Mesendoderm (in vitro differentiated cells): ENCODE data around the gene SMYD4.
"Not testable (repeated sequence)": the region's sequence is repeated elsewhere in the genome, so short reads cannot be mapped to it uniquely, and the experiment has no call there.

Experiments used
- DNase-seq: peaks from one replicate; pipeline ENCODE4 v3.0.0; 2013
- H2AK5ac ChIP-seq: 2 replicates; pipeline ENCODE4 v1.6.1; 2013; ENCODE audit warnings: low read length, inconsistent platforms
- H2BK120ac ChIP-seq: 2 replicates; pipeline ENCODE4 v1.6.1; 2013; ENCODE audit warnings: low read depth, mild to moderate bottlenecking, low read length, moderate library complexity, mixed read lengths
- H2BK15ac ChIP-seq: replicated peaks from 2 replicates; pipeline ENCODE4 v1.6.1; 2013; ENCODE audit warnings: low read depth, mild to moderate bottlenecking, moderate library complexity
- H2BK5ac ChIP-seq: 2 replicates; pipeline ENCODE4 v1.6.1; 2013; ENCODE audit warnings: low read length, inconsistent platforms
- H3K18ac ChIP-seq: 2 replicates; pipeline ENCODE4 v1.6.1; 2013; ENCODE audit warnings: mild to moderate bottlenecking, low read length, mixed read lengths
- H3K23ac ChIP-seq: one replicate; pipeline ENCODE4 v1.6.1; 2013; ENCODE audit warnings: low read length
- H3K27ac ChIP-seq: 2 replicates; pipeline ENCODE4 v1.5.1; 2013; ENCODE audit warnings: low read depth, mild to moderate bottlenecking, inconsistent platforms, low read length, moderate library complexity
- H3K27me3 ChIP-seq: 2 replicates; pipeline ENCODE4 v1.6.1; 2013; ENCODE audit warnings: low read length, control low read depth, mild to moderate bottlenecking, inconsistent platforms; ENCODE audit not compliant: insufficient read depth, poor library complexity
- H3K36me3 ChIP-seq: 2 replicates; pipeline ENCODE4 v1.6.1; 2013; ENCODE audit warnings: low read length, inconsistent platforms; ENCODE audit not compliant: control insufficient read depth, insufficient read depth
- H3K4ac ChIP-seq: one replicate; pipeline ENCODE4 v1.6.1; 2013; ENCODE audit warnings: low read depth, mild to moderate bottlenecking, low read length, moderate library complexity
- H3K4me1 ChIP-seq: 2 replicates; pipeline ENCODE4 v1.6.1; 2013; ENCODE audit warnings: low read depth, low read length, inconsistent platforms; ENCODE audit not compliant: control insufficient read depth
- H3K4me2 ChIP-seq: 2 replicates; pipeline ENCODE4 v1.6.1; 2013; ENCODE audit warnings: low read length
- H3K4me3 ChIP-seq: 2 replicates; pipeline ENCODE4 v1.5.1; 2013; ENCODE audit warnings: mild to moderate bottlenecking, low read length
- H3K56ac ChIP-seq: one replicate; pipeline ENCODE4 v1.6.1; 2013; ENCODE audit warnings: low read length
- H3K79me1 ChIP-seq: 2 replicates; pipeline ENCODE4 v1.6.1; 2013; ENCODE audit warnings: low read length, inconsistent platforms
- H3K79me2 ChIP-seq: 2 replicates; pipeline ENCODE4 v1.6.1; 2013; ENCODE audit warnings: mild to moderate bottlenecking, low read length; ENCODE audit not compliant: control insufficient read depth, insufficient read depth
- H3K9ac ChIP-seq: 2 replicates; pipeline ENCODE4 v1.6.1; 2013; ENCODE audit warnings: low read length, inconsistent platforms
- H4K5ac ChIP-seq: one replicate; pipeline ENCODE4 v1.6.1; 2013; ENCODE audit warnings: low read length
- H4K8ac ChIP-seq: one replicate; pipeline ENCODE4 v1.6.1; 2013; ENCODE audit warnings: low read depth, mild to moderate bottlenecking, control low read depth, low read length, moderate library complexity
- WGBS: extraction: QIAGEN DNeasy Blood & Tissue Kit; methylation state at CpG from one replicate; pipeline ENCODE4 v1.1.7; 2013; ENCODE audit warnings: low lambda C conversion rate, missing lambda C conversion rate; ENCODE audit not compliant: insufficient coverage; ENCODE audit errors: extremely low coverage; 5-methylcytosine and 5-hydroxymethylcytosine counted together

SMYD4 gene

DNA sequence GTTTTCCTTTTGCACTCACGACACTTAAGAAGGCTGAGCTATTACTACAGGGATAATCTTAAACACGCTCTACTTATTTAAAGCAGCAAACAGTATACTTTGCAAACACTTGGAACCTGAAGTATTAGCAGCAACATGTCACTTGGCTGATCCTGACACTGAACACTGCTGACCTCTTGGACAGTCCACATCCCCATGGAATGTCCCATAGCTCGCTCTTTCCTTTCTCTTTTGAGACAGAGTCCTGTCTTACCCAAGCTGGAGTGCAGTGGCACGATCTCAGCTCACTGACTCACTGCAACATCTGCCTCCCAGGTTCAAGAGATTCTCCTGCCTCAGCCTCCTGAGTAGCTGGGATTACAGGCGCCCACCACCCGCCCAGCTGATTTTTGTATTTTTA lies 26.4 kb downstream of the SMYD4 start:
- Histone ChIP-seq H3K79me1 (peaks cover 4% of the 10 kb centered on the region), H3K23ac (no peak overlapping the region), H3K18ac (no peak overlapping the region), H2AK5ac (no peak overlapping the region), H2BK120ac (no peak overlapping the region), H3K4ac (no peak overlapping the region), H3K79me2 (no peaks in the 10 kb centered on the region), H4K5ac (no peak overlapping the region), H3K56ac (no peak overlapping the region), H3K27ac (no peak overlapping the region), H3K36me3 (peaks cover 12% of the 10 kb centered on the region), H2BK5ac (no peak overlapping the region), H3K4me2 (no peak overlapping the region), H3K4me3 (no peak overlapping the region), H3K27me3 (no peaks in the 10 kb centered on the region), H4K8ac (no peak overlapping the region), H3K9ac (no peak overlapping the region), H2BK15ac (no peak overlapping the region), H3K4me1 (no peaks in the 10 kb centered on the region)
- no peak for DNase-seq
- WGBS: no CpG with 5 or more reads among the region's 6 CpGs

- Histone ChIP-seq H2BK5ac (no peak overlapping the region), H3K79me1 (peaks cover 3% of the 10 kb centered on the region), H3K9ac (no peak overlapping the region), H3K36me3 (peaks cover 10% of the 10 kb centered on the region), H3K56ac (no peak overlapping the region), H4K8ac (no peak overlapping the region), H3K27ac (no peak overlapping the region), H3K79me2 (no peaks in the 10 kb centered on the region), H3K27me3 (no peaks in the 10 kb centered on the region), H3K4me2 (no peak overlapping the region), H2BK120ac (no peak overlapping the region), H4K5ac (no peak overlapping the region), H2BK15ac (no peak overlapping the region), H2AK5ac (no peak overlapping the region), H3K4me3 (no peak overlapping the region), H3K4me1 (no peaks in the 10 kb centered on the region), H3K23ac (no peak overlapping the region), H3K4ac (no peak overlapping the region), H3K18ac (no peak overlapping the region)
- no CpG with 5 or more reads among the region's 1 CpG for WGBS
- DNase-seq: no peak
These were observed 27.3 kb downstream of the SMYD4 start for GRCh38 chr17:1802429-1802828.

- no peak overlapping the region for H3K4me2 ChIP-seq
- no peak overlapping the region for H2BK15ac ChIP-seq
- no peaks in the 10 kb centered on the region for H3K79me2 ChIP-seq
- H4K5ac ChIP-seq: no peak overlapping the region
- no CpG with 5 or more reads among the region's 4 CpGs for WGBS
- peaks cover 10% of the 10 kb centered on the region for H3K36me3 ChIP-seq
- H3K18ac ChIP-seq: no peak overlapping the region
- DNase-seq: no peak
- H2BK5ac ChIP-seq: no peak overlapping the region
- H4K8ac ChIP-seq: no peak overlapping the region
- no peak overlapping the region for H3K56ac ChIP-seq
- H3K4me1 ChIP-seq: no peaks in the 10 kb centered on the region
- no peak overlapping the region for H3K23ac ChIP-seq
- H3K4ac ChIP-seq: no peak overlapping the region
- H2BK120ac ChIP-seq: no peak overlapping the region
- no peak overlapping the region for H2AK5ac ChIP-seq
- peaks cover 3% of the 10 kb centered on the region for H3K79me1 ChIP-seq
- H3K4me3 ChIP-seq: no peak overlapping the region
- H3K27ac ChIP-seq: no peak overlapping the region
- no peaks in the 10 kb centered on the region for H3K27me3 ChIP-seq
- no peak overlapping the region for H3K9ac ChIP-seq
These were observed 29.0 kb downstream of the SMYD4 start for GRCh38 chr17:1800712-1801111.

GRCh38 chr17:1800240-1800639 lies 29.5 kb downstream of the SMYD4 start:
- H3K36me3 ChIP-seq: peaks cover 10% of the 10 kb centered on the region
- no peak overlapping the region for H4K5ac ChIP-seq
- no peak overlapping the region for H3K9ac ChIP-seq
- H2AK5ac ChIP-seq: no peak overlapping the region
- no peak overlapping the region for H3K4ac ChIP-seq
- H2BK5ac ChIP-seq: no peak overlapping the region
- no peak overlapping the region for H2BK15ac ChIP-seq
- no CpG with 5 or more reads among the region's 7 CpGs for WGBS
- H3K27me3 ChIP-seq: no peaks in the 10 kb centered on the region
- no peak overlapping the region for H3K4me2 ChIP-seq
- H3K4me3 ChIP-seq: no peak overlapping the region
- DNase-seq: no peak
- H3K79me1 ChIP-seq: peaks cover 3% of the 10 kb centered on the region
- no peak overlapping the region for H2BK120ac ChIP-seq
- H3K56ac ChIP-seq: no peak overlapping the region
- no peaks in the 10 kb centered on the region for H3K4me1 ChIP-seq
- H3K18ac ChIP-seq: no peak overlapping the region
- H3K23ac ChIP-seq: no peak overlapping the region
- H4K8ac ChIP-seq: no peak overlapping the region
- no peak overlapping the region for H3K27ac ChIP-seq
- no peaks in the 10 kb centered on the region for H3K79me2 ChIP-seq

GRCh38 chr17:1797846-1798245 lies 31.9 kb downstream of the SMYD4 start:
- not testable (repeated sequence) for H4K5ac ChIP-seq, H2BK5ac ChIP-seq, H2BK15ac ChIP-seq, H3K4me2 ChIP-seq, H3K36me3 ChIP-seq, DNase-seq, H2AK5ac ChIP-seq, H3K18ac ChIP-seq, H3K23ac ChIP-seq, H3K27me3 ChIP-seq, H4K8ac ChIP-seq, H3K4me1 ChIP-seq, H3K79me2 ChIP-seq, H3K4me3 ChIP-seq, H2BK120ac ChIP-seq, H3K4ac ChIP-seq, H3K27ac ChIP-seq, H3K79me1 ChIP-seq, H3K9ac ChIP-seq, H3K56ac ChIP-seq
- WGBS: no CpG with 5 or more reads among the region's 8 CpGs

- no CpG with 5 or more reads among the region's 3 CpGs for WGBS
- Histone ChIP-seq H4K8ac (no peak overlapping the region), H3K4me3 (no peak overlapping the region), H3K4ac (no peak overlapping the region), H3K27me3 (no peaks in the 10 kb centered on the region), H3K79me1 (peaks cover 4% of the 10 kb centered on the region), H2BK5ac (no peak overlapping the region), H3K56ac (no peak overlapping the region), H3K9ac (no peak overlapping the region), H4K5ac (no peak overlapping the region), H3K18ac (no peak overlapping the region), H3K23ac (no peak overlapping the region), H2BK120ac (no peak overlapping the region), H3K79me2 (no peaks in the 10 kb centered on the region), H3K4me2 (no peak overlapping the region), H3K27ac (no peak overlapping the region), H3K36me3 (peaks cover 8% of the 10 kb centered on the region), H2BK15ac (no peak overlapping the region), H2AK5ac (no peak overlapping the region), H3K4me1 (no peaks in the 10 kb centered on the region)
- DNase-seq: no peak
These were observed 32.4 kb downstream of the SMYD4 start for GRCh38 chr17:1797323-1797722.
